Ovary (tissue), 9 donors: ENCODE measurements around the gene PASD1. TPM values are rescaled to one million over a fixed set of nuclear protein-coding genes. Genes with fewer than 3 reads are reported as not detected.
"Not testable (repeated sequence)": the region's sequence is repeated elsewhere in the genome, so short reads cannot be mapped to it uniquely, and the experiment has no call there.

Experiments used
- DNase-seq, 5 donors: peaks; one replicate each; pipeline ENCODE4 v3.0.0-alpha.2; 2019 to 2020
- H3K27ac ChIP-seq, 2 donors: fragments of 200-600 bp; one replicate each; pipeline versions ENCODE4 v1.5.1 to v1.8.0; 2019 to 2022
- H3K27me3 ChIP-seq: fragments of 200-600 bp; one replicate; pipeline ENCODE4 v1.8.0; 2022
- H3K36me3 ChIP-seq: fragments of 200-600 bp; sonication (generic); one replicate; pipeline ENCODE4 v1.5.1; 2019
- H3K4me1 ChIP-seq: one replicate; pipeline ENCODE4 v1.8.1; 2013; ENCODE audit warnings: mild to moderate bottlenecking, moderate library complexity; ENCODE audit not compliant: insufficient read depth
- H3K4me3 ChIP-seq: fragments of 200-600 bp; sonication (generic); one replicate; pipeline ENCODE4 v1.5.1; 2017
- H3K9me3 ChIP-seq, 2 donors: fragments of 200-600 bp in 1 of 2; sonication (generic) in 1 of 2; one replicate each; pipeline versions ENCODE4 v1.5.1 to v1.8.1; 2013 to 2019; ENCODE audit warnings: mild to moderate bottlenecking in 1 of 2, moderate library complexity in 1 of 2
- CTCF ChIP-seq, 3 donors: fragments of 450-650 bp in 2 of 3; fragments of 200-600 bp in 1 of 3; IDR thresholded peaks; one replicate each; pipeline versions ENCODE4 v1.5.1 to v1.8.0; 2016 to 2022; ENCODE audit warnings: antibody characterized with exemption in 3 of 3, mild to moderate bottlenecking in 1 of 3
- EP300 ChIP-seq: sonication (generic); formaldehyde crosslinking; IDR thresholded peaks from one replicate; pipeline ENCODE4 v1.6.1; 2017; ENCODE audit warnings: antibody characterized with exemption
- POLR2A ChIP-seq: fragments of 450-650 bp; IDR thresholded peaks from one replicate; pipeline ENCODE4 v1.6.1; 2017; ENCODE audit warnings: antibody characterized with exemption, mild to moderate bottlenecking, moderate library complexity
- WGBS, 3 donors: extraction: QIAGEN DNeasy Blood & Tissue Kit in 1 of 3; methylation state at CpG; one replicate each; pipeline versions ENCODE4 v1.1.5 to v1.1.7; 2013 to 2017; 5-methylcytosine and 5-hydroxymethylcytosine counted together
- intact Hi-C, 4 donors: fragments of 100-400 bp; cut with DNase I; formaldehyde crosslinking; loops; one replicate each; pipeline versions ENCODE4 v1.11.0 to v1.15.1; 2022 to 2023
- polyA plus RNA-seq, 2 donors: library from polyadenylated mRNA; stranded (reverse); fragments of 200-250 nt in 1 of 2; fragments of 350-450 nt in 1 of 2; fragmentation: Illumina TruSeq in 1 of 2; extraction: RNeasy Lipid Tissue Mini Kit (QIAGEN cat#74804) in 1 of 2; gene quantifications; one replicate each; pipeline ENCODE4 v1.2.3, GENCODE V29; 2013 to 2014
- total RNA-seq, 7 donors: library from RNA; depleted of rRNA in 2 of 7; stranded (reverse); fragments of >200 nt in 2 of 7; fragmentation: NEBNext Ultra II Directional in 3 of 7; extraction: Animal tissue kit (Norgen Biotek cat#: 25700) in 3 of 7; gene quantifications; one replicate each; pipeline versions ENCODE4 v1.1.0 to v1.2.4, GENCODE V29; 2016 to 2023
- donor health status: DM: no; HTN: no; CAD: no; lungs with moderate emphysema.
- donor health status: DM: no; HTN: no; CAD: no.
- donor health status: Bipolar disorder and iron deficiency.
- donor health status: DM: yes; HTN: yes; CAD: no.
- donor health status: DM: no; HTN: no; CAD: no.
- donor health status: DM: yes; HTN: yes; CAD: no.

The PASD1 gene
- total and polyA plus RNA-seq, 9 donors: 0.02 TPM; not detected in 8

GRCh38 chrX:151543706-151544105, 19.8 kb upstream of the PASD1 start:
- Histone ChIP-seq H3K4me3 (no peak overlapping the region), H3K36me3 (no peaks in the 10 kb centered on the region), H3K27ac (no peak overlapping the region), H3K27me3 (no peaks in the 10 kb centered on the region), H3K4me1 (no peaks in the 10 kb centered on the region), H3K9me3 (no peaks in the 10 kb centered on the region)
- TF ChIP-seq POLR2A: no peak
- TF ChIP-seq EP300: no peak
- TF ChIP-seq CTCF (IDR thresholded peaks at IDR 0.05): no peak
- WGBS, 3 donors: 42 to 57% (median 50%) methylated on average over 2 of the region's 2 CpGs
- no peak for DNase-seq
- intact Hi-C loops: no loop called here

DNA sequence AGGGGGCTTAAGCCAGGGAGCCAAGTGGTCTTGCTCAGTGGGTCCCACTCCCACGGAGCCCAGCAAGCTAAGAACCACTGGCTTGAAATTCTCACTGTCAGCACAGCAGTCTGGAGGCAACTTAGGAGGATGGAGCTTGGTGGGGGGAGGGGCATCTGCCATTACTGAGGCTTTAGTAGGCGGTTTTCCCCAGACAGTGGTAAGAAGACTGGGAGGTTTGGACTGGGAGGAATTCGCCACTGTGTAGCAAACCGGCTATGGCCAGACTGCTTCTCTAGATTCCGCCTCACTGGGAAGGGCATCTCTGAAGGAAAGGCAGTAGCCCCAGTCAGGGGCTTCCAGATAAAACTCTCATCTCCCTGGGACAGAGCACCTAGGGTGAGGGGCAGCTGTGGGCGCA, 17.2 kb upstream of the PASD1 start:
- H3K9me3 ChIP-seq, H3K4me1 ChIP-seq, H3K36me3 ChIP-seq, intact Hi-C loops, H3K27ac ChIP-seq, H3K27me3 ChIP-seq, H3K4me3 ChIP-seq, DNase-seq: not testable (repeated sequence)
- 62 to 72% (median 68%) methylated on average over 6 of the region's 6 CpGs for WGBS, 3 donors

DNA sequence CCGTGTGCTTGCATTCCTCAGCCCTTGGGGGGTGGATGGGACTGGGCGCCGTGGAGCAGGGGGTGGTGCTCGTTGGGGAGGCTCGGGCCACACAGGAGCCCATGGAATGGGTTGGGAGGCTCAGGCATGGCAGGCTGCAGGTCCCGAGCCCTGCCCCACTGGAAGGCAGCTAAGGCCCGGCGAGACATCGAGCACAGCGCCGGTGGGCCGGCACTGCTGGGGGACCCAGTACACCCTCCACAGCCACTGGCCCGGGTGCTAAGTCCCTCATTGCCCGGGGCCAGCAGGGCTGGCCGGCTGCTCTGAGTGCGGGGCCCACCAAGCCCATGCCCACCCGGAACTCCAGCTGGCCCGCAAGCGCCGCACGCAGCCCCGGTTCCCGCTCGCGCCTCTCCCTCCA, 12.3 kb upstream of the PASD1 start:
- H3K27ac ChIP-seq, H3K27me3 ChIP-seq, DNase-seq, H3K4me1 ChIP-seq, H3K36me3 ChIP-seq, H3K9me3 ChIP-seq, H3K4me3 ChIP-seq, intact Hi-C loops: not testable (repeated sequence)
- 81 to 94% (median 86%) methylated on average over 13 to 25 of the region's 25 CpGs for WGBS, 3 donors

GRCh38 chrX:151552743-151553142, 10.7 kb upstream of the PASD1 start:
- WGBS, 3 donors: 42 to 48% (median 44%) methylated on average over 4 of the region's 4 CpGs
- DNase-seq: no peak
- no peaks in the 10 kb centered on the region for H3K4me1 ChIP-seq
- no peak overlapping the region for H3K4me3 ChIP-seq
- H3K27me3 ChIP-seq: no peaks in the 10 kb centered on the region
- H3K9me3 ChIP-seq: no peaks in the 10 kb centered on the region
- TF ChIP-seq CTCF (IDR thresholded peaks at IDR 0.05): no peak
- intact Hi-C loops: no loop called here
- no peak overlapping the region for H3K27ac ChIP-seq
- H3K36me3 ChIP-seq: no peaks in the 10 kb centered on the region

DNA sequence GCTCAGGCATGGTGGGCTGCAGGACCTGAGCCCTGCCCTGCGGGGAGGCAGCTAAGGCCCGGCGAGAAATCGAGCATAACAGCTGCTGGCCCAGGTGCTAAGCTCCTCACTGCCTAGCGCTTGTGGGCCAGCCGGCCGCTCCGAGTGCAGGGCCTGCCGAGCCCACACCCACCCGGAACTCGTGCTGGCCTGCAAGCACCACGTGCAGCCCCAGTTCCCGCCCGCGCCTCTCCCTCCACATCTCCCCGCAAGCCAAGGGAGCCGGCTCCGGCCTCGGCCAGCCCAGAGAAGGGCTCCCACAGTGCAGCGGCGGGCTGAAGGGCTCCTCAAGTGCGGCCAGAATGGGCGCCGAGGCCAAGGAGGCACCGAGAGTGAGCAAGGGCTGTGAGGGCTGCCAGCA, 8.2 kb upstream of the PASD1 start:
- H3K27ac ChIP-seq, H3K4me3 ChIP-seq, H3K36me3 ChIP-seq, H3K9me3 ChIP-seq, intact Hi-C loops, H3K27me3 ChIP-seq, H3K4me1 ChIP-seq, DNase-seq: not testable (repeated sequence)
- 90 to 95% (median 91%) methylated on average over 20 to 25 of the region's 25 CpGs for WGBS, 3 donors

DNA sequence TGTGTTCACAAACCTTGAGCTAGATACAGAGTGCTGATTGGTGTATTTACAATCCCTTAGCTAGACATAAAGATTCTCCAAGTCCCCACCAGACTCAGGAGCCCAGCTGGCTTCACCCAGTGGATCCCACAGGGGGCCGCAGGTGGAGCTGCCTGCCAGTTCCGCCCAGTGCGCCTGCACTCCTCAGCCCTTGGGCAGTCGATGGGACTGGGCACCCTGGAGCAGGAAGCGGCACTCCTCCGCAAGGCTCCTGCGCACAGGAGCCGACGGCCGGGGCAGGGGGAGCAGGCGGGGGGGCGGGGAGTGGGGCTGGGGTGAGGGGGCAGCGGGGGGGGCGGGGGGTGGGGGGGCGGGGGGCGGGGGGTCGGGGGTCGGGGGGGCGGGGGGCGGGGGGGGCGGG, 990 bp upstream of the PASD1 start:
- H3K27me3 ChIP-seq, H3K4me3 ChIP-seq, DNase-seq, H3K36me3 ChIP-seq, H3K27ac ChIP-seq, H3K9me3 ChIP-seq, intact Hi-C loops, H3K4me1 ChIP-seq: not testable (repeated sequence)
- 88 to 100% (median 100%) methylated on average over 1 to 13 of the region's 21 CpGs for WGBS, 3 donors

GRCh38 chrX:151563003-151563402, 472 bp upstream of the PASD1 start:
- intact Hi-C loops, H3K9me3 ChIP-seq, H3K27ac ChIP-seq, H3K4me3 ChIP-seq, H3K36me3 ChIP-seq, DNase-seq, H3K4me1 ChIP-seq, H3K27me3 ChIP-seq: not testable (repeated sequence)
- WGBS, 3 donors: 95 to 98% (median 95%) methylated on average over 20 to 24 of the region's 24 CpGs
